ENCODE measurements around the gene MPP2. TPM values are rescaled to one million over a fixed set of nuclear protein-coding genes. Genes with fewer than 3 reads are reported as not detected.
"Not testable (repeated sequence)": the region's sequence is repeated elsewhere in the genome, so short reads cannot be mapped to it uniquely, and the experiment has no call there.

Gene MPP2
- polyA plus RNA-seq, 1 donor from 2014 or later: 25.5 TPM

- no peaks in the 10 kb centered on the region for H3K9me3 ChIP-seq (ENCODE audit: low read length)
- H3F3A ChIP-seq (ENCODE audit: insufficient read depth, low read length, poor library complexity, severe bottlenecking): no peaks in the 10 kb centered on the region
- H3K9ac ChIP-seq (ENCODE audit: low read length): no peak overlapping the region
- TF ChIP-seq EP300 (conservative IDR thresholded peaks at IDR 0.05; ENCODE audit: poor library complexity, severe bottlenecking): no peak
- TF ChIP-seq RAD21 (conservative IDR thresholded peaks at IDR 0.05): no peak
- TF ChIP-seq TAF1 (IDR thresholded peaks at IDR 0.05; ENCODE audit: low read depth): no peak
- no peak for TF ChIP-seq SMC3 (conservative IDR thresholded peaks at IDR 0.05; ENCODE audit: poor library complexity)
- no peak for TF ChIP-seq POLR2AphosphoS5 (IDR thresholded peaks at IDR 0.05)
- TF ChIP-seq MXI1 (conservative IDR thresholded peaks at IDR 0.05; ENCODE audit: poor library complexity, severe bottlenecking): no peak
- no peak for TF ChIP-seq EZH2 (IDR thresholded peaks at IDR 0.05; ENCODE audit: borderline replicate concordance, insufficient read depth, low read length, poor library complexity, severe bottlenecking)
- no peak for TF ChIP-seq CTCF (IDR thresholded peaks at IDR 0.05; ENCODE audit: poor library complexity, severe bottlenecking)
- TF ChIP-seq REST (IDR thresholded peaks at IDR 0.05; ENCODE audit: borderline replicate concordance): no peak
- H2AFZ ChIP-seq (ENCODE audit: low read depth, low read length): no peak overlapping the region
- peaks cover 20% of the 10 kb centered on the region for H3K27me3 ChIP-seq (ENCODE audit: insufficient read depth, low read depth, low read length)
- H3K36me3 ChIP-seq (ENCODE audit: insufficient read depth, low read length): no peaks in the 10 kb centered on the region
- H3K27ac ChIP-seq (ENCODE audit: low read length): no peak overlapping the region
- H3K4me2 ChIP-seq (ENCODE audit: low read length): no peak overlapping the region
- no peaks in the 10 kb centered on the region for H3K79me2 ChIP-seq (replicated peaks; ENCODE audit: insufficient read depth, low read length)
- H3K9me2 ChIP-seq (ENCODE audit: insufficient read depth, low read length): no peaks in the 10 kb centered on the region
- H3K4me3 ChIP-seq (ENCODE audit: low read length): no peak overlapping the region
- H4K20me1 ChIP-seq (ENCODE audit: insufficient read depth): no peaks in the 10 kb centered on the region
Observed at GRCh38 chr17:43928609-43929008, 21.3 kb upstream of the MPP2 start.

- H3K27me3 ChIP-seq (ENCODE audit: insufficient read depth, low read depth, low read length): peaks cover 20% of the 10 kb centered on the region
- H3K4me2 ChIP-seq (ENCODE audit: low read length); H3K9me3 ChIP-seq (ENCODE audit: low read length); H2AFZ ChIP-seq (ENCODE audit: low read depth, low read length); H3K9me2 ChIP-seq (ENCODE audit: insufficient read depth, low read length); H3K27ac ChIP-seq (ENCODE audit: low read length); H3K4me3 ChIP-seq (ENCODE audit: low read length); H3K36me3 ChIP-seq (ENCODE audit: insufficient read depth, low read length); H3K9ac ChIP-seq (ENCODE audit: low read length); H4K20me1 ChIP-seq (ENCODE audit: insufficient read depth); H3F3A ChIP-seq (ENCODE audit: insufficient read depth, low read length, poor library complexity, severe bottlenecking); H3K79me2 ChIP-seq (replicated peaks; ENCODE audit: insufficient read depth, low read length): not testable (repeated sequence)
Observed at GRCh38 chr17:43927929-43928328, 20.6 kb upstream of the MPP2 start.
